ENCODE results near the gene NT5C1A.

Gene NT5C1A

DNA sequence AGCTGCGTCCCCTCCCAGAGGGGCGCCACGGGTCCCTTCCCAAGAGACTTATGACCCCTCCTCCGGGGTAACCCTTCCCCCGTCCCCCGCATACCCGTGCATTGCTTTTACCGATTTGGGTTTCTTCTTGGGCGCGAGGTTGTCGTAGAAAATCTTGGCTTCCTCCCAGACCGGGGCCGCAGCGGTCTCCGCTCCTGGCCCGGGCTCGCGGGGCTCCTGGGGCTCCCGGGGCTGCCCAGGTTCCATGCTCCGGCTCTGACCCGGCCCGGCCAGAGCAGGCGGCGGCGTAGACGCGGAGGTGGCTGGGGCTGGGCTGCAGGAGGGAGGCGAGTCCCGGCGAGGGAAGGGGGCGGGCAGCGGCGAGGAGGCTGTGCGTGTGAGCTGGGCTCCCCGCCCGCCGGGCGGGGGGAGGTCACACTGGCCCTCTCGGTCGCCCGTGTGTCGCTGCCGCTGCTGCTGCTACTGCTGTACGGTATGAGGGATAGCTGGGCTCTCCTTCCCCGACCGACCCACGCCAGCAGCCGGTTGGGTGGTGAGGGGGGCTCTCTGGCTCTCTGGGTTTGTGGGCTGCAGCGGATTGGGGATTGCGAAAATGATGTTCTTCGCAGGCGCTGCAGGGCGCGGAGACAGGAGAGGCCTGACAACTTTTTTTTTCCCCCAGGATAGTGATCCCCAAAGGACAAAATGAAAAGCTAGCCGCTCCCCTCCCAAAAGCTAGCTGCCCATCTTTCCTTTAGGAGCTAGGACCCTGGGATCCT, at the start of gene NT5C1A:
NT5C1A (minus strand) TSS at position 315 of the 758 bp plus-strand sequence; CDS start at position 246, 69 bp downstream.
- Histone ChIP-seq H3K4me3 (ENCODE audit: low read depth, low read length) (peak within 1 kb of the TSS; percentile 47), H3K27ac (ENCODE audit: low read depth, low read length) (no peak within 1 kb of the TSS)

DNA sequence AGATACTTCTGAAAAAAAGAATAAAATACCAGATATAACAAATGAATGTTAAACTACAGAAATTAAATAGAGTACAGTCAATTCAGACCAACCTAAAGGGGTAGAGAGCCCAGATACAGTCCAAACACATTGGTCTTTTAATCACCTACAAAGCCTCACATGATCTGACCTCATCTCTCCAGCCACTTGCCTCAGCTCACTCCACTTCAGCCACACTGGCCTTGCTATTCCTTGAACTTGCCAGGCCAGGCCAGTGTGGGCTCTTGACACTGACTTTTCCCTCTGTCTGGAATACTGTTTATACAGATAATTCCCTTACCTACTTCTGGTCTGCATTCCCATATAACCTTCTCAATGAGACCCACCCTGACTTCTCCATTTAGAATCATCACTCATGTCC, 49.8 kb upstream of the NT5C1A start:
- Histone ChIP-seq H3K9ac (ENCODE audit: low read depth, low read length) (no peak overlapping the region), H3K4me3 (ENCODE audit: low read depth, low read length) (no peak overlapping the region), H3K27me3 (ENCODE audit: control insufficient read depth, insufficient read depth, low read length) (peaks cover 96% of the 10 kb centered on the region), H3K36me3 (ENCODE audit: control insufficient read depth, insufficient read depth, low read length) (no peaks in the 10 kb centered on the region), H3K27ac (ENCODE audit: low read depth, low read length) (no peak overlapping the region), H3K9me3 (ENCODE audit: control insufficient read depth, insufficient read depth, low read length) (no peaks in the 10 kb centered on the region), H3K4me1 (ENCODE audit: control insufficient read depth, insufficient read depth, low read length) (no peaks in the 10 kb centered on the region)

More for the DNA sequence above, at the start of gene NT5C1A:
- Histone ChIP-seq H3K36me3 (ENCODE audit: control insufficient read depth, insufficient read depth, low read length) (no peaks in the 10 kb centered on the region), H3K9me3 (ENCODE audit: control insufficient read depth, insufficient read depth, low read length) (no peaks in the 10 kb centered on the region), H3K27me3 (ENCODE audit: control insufficient read depth, insufficient read depth, low read length) (peaks cover 98% of the 10 kb centered on the region), H3K9ac (ENCODE audit: low read depth, low read length) (no peak within 1 kb of the TSS), H3K4me1 (ENCODE audit: control insufficient read depth, insufficient read depth, low read length) (no peaks in the 10 kb centered on the region)

DNA sequence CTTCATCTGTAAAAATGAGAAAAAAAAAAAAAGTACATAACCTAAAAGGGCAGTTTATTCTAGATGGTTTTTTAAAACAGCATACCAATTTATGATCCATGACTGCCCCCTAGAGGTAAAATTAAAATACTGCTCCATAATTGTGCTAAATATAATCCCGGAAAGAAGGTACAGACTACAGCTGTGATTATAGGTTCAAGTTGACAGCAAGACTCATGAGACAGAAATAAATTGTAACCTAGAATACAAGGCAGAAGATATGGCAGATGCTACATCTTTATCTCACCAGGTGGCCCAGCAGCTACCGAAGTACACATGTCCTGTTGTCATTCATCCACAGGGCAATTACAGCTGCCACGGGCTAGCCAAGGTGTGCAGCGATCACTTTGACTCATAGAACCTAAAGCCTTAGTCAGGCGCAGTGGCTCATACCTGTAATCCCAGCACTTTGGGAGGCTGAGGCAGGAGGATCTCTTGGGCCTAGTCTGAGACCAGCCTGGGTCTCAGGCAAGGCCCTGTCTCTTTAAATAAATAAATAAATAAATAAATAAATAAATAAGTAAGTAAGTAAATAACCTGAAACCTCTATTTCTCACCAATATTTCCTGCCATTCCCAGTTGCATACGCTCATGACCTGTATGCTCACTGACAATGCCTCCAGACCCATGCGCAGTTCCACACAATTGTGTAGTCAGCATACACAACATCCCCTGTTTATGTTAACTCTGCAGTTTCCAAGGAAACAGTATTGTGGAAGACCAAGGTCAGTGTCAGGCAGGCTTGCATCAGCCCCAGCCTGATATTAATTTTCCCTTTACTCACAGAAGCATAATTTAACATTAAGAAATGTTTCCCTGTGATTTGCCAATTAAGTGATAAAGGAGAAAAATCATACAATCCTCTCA, 48.4 kb upstream of the NT5C1A start:
- no peak overlapping the region for H3K9ac ChIP-seq (ENCODE audit: low read depth, low read length)
- peaks cover 96% of the 10 kb centered on the region for H3K27me3 ChIP-seq (ENCODE audit: control insufficient read depth, insufficient read depth, low read length)
- no peaks in the 10 kb centered on the region for H3K4me1 ChIP-seq (ENCODE audit: control insufficient read depth, insufficient read depth, low read length)
- no peaks in the 10 kb centered on the region for H3K36me3 ChIP-seq (ENCODE audit: control insufficient read depth, insufficient read depth, low read length)
- H3K9me3 ChIP-seq (ENCODE audit: control insufficient read depth, insufficient read depth, low read length): no peaks in the 10 kb centered on the region
- no peak overlapping the region for H3K4me3 ChIP-seq (ENCODE audit: low read depth, low read length)
- no peak overlapping the region for H3K27ac ChIP-seq (ENCODE audit: low read depth, low read length)

DNA sequence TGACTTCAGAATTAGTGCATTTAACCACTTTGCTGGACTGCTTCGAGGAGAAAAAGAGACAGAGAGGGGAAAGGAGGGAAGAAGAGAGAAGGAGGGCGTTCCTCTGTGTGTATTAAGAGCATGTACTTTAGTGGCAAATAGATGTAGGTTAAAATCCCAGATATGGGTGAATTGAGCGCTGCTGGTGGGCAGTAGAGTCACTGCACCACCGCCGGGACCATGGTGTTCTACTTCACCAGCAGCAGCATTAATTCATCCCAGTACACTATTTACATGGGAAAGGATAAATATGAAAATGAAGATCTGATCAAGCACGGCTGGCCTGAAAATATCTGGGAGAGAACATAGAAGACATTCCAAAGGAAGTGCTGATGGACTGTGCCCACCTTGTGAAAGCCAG, 45.9 kb upstream of the NT5C1A start:
- no peaks in the 10 kb centered on the region for H3K36me3 ChIP-seq (ENCODE audit: control insufficient read depth, insufficient read depth, low read length)
- H3K4me3 ChIP-seq (ENCODE audit: low read depth, low read length): no peak overlapping the region
- H3K9me3 ChIP-seq (ENCODE audit: control insufficient read depth, insufficient read depth, low read length): no peaks in the 10 kb centered on the region
- H3K9ac ChIP-seq (ENCODE audit: low read depth, low read length): no peak overlapping the region
- no peak overlapping the region for H3K27ac ChIP-seq (ENCODE audit: low read depth, low read length)
- H3K27me3 ChIP-seq (ENCODE audit: control insufficient read depth, insufficient read depth, low read length): peaks cover 98% of the 10 kb centered on the region
- H3K4me1 ChIP-seq (ENCODE audit: control insufficient read depth, insufficient read depth, low read length): no peaks in the 10 kb centered on the region

DNA sequence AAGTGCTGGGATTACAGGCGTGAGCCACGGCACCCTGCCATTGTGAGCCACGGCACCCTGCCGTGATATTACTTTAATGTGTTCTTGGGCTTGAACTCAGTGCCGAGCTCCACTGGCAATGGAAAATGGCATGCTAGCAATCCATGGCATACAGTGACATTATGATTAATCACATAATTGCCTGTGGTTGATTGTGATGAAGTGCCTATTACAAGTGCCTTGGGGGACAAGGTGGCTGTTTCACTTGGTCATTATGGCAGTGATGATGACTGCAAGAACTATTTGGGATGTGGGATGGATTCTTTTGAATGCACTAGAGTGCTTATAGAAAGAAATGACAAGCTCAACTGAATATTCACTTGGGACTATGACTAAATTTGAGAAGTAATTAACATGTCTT, 41.6 kb upstream of the NT5C1A start:
- peaks cover 100% of the 10 kb centered on the region for H3K27me3 ChIP-seq (ENCODE audit: control insufficient read depth, insufficient read depth, low read length)
- no peaks in the 10 kb centered on the region for H3K9me3 ChIP-seq (ENCODE audit: control insufficient read depth, insufficient read depth, low read length)
- H3K4me3 ChIP-seq (ENCODE audit: low read depth, low read length): no peak overlapping the region
- no peak overlapping the region for H3K9ac ChIP-seq (ENCODE audit: low read depth, low read length)
- no peaks in the 10 kb centered on the region for H3K36me3 ChIP-seq (ENCODE audit: control insufficient read depth, insufficient read depth, low read length)
- no peak overlapping the region for H3K27ac ChIP-seq (ENCODE audit: low read depth, low read length)
- H3K4me1 ChIP-seq (ENCODE audit: control insufficient read depth, insufficient read depth, low read length): peaks cover 14% of the 10 kb centered on the region

DNA sequence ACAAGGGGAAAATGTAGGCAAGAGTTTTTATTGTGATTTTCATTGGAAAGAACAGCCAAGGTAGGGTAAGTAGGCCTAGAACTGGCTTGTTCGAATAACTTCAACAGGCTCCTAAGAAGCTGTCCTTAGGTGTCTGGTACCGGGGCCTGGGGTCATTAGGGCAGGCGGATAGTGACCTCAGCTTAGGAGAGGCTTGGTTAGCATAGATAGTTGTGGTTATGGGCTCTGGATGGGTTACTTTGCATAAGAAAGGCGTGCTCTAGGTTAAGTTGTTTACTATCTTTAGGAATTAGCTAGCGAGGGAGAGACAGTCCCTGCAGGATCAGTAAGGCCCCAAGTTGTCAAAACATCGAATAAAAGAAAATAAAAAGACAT, 40.0 kb upstream of the NT5C1A start:
- peaks cover 100% of the 10 kb centered on the region for H3K27me3 ChIP-seq (ENCODE audit: control insufficient read depth, insufficient read depth, low read length)
- H3K4me1 ChIP-seq (ENCODE audit: control insufficient read depth, insufficient read depth, low read length): peaks cover 14% of the 10 kb centered on the region
- no peaks in the 10 kb centered on the region for H3K9me3 ChIP-seq (ENCODE audit: control insufficient read depth, insufficient read depth, low read length)
- no peak overlapping the region for H3K9ac ChIP-seq (ENCODE audit: low read depth, low read length)
- H3K4me3 ChIP-seq (ENCODE audit: low read depth, low read length): no peak overlapping the region
- H3K36me3 ChIP-seq (ENCODE audit: control insufficient read depth, insufficient read depth, low read length): no peaks in the 10 kb centered on the region
- H3K27ac ChIP-seq (ENCODE audit: low read depth, low read length): no peak overlapping the region

- H3K27ac ChIP-seq (ENCODE audit: low read depth, low read length): no peak overlapping the region
- H3K9ac ChIP-seq (ENCODE audit: low read depth, low read length): no peak overlapping the region
- H3K27me3 ChIP-seq (ENCODE audit: control insufficient read depth, insufficient read depth, low read length): peaks cover 100% of the 10 kb centered on the region
- peaks cover 14% of the 10 kb centered on the region for H3K4me1 ChIP-seq (ENCODE audit: control insufficient read depth, insufficient read depth, low read length)
- no peaks in the 10 kb centered on the region for H3K36me3 ChIP-seq (ENCODE audit: control insufficient read depth, insufficient read depth, low read length)
- H3K9me3 ChIP-seq (ENCODE audit: control insufficient read depth, insufficient read depth, low read length): no peaks in the 10 kb centered on the region
- no peak overlapping the region for H3K4me3 ChIP-seq (ENCODE audit: low read depth, low read length)
Observed at GRCh38 chr1:39711104-39711965, 39.4 kb upstream of the NT5C1A start.

- Histone ChIP-seq H3K36me3 (ENCODE audit: control insufficient read depth, insufficient read depth, low read length) (no peaks in the 10 kb centered on the region), H3K27me3 (ENCODE audit: control insufficient read depth, insufficient read depth, low read length) (peaks cover 100% of the 10 kb centered on the region), H3K9ac (ENCODE audit: low read depth, low read length) (no peak overlapping the region), H3K27ac (ENCODE audit: low read depth, low read length) (no peak overlapping the region), H3K4me3 (ENCODE audit: low read depth, low read length) (no peak overlapping the region), H3K9me3 (ENCODE audit: control insufficient read depth, insufficient read depth, low read length) (no peaks in the 10 kb centered on the region), H3K4me1 (ENCODE audit: control insufficient read depth, insufficient read depth, low read length) (peaks cover 14% of the 10 kb centered on the region)
Observed at GRCh38 chr1:39707506-39707905, 35.6 kb upstream of the NT5C1A start.

DNA sequence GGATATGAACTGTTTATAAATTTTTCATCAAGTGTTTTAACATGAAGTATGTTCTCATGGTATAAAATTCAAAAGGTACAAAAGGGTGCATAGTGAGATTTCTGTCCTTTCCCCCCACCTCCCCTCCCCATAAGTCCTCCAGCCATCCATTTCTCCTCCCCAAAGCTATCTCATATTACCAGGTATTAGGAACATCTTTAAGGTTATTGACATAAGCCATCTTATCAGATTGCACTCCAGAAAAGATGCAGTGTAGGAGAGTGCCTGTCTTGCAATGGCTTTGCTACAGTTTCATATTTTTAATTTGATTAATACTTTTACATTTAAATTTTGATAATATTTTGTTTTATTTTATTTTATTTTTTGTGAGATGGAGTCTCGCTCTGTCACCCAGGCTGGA, 32.9 kb upstream of the NT5C1A start:
- Histone ChIP-seq H3K9me3 (ENCODE audit: control insufficient read depth, insufficient read depth, low read length) (no peaks in the 10 kb centered on the region), H3K4me3 (ENCODE audit: low read depth, low read length) (no peak overlapping the region), H3K36me3 (ENCODE audit: control insufficient read depth, insufficient read depth, low read length) (no peaks in the 10 kb centered on the region), H3K27ac (ENCODE audit: low read depth, low read length) (no peak overlapping the region), H3K27me3 (ENCODE audit: control insufficient read depth, insufficient read depth, low read length) (peaks cover 100% of the 10 kb centered on the region), H3K9ac (ENCODE audit: low read depth, low read length) (no peak overlapping the region), H3K4me1 (ENCODE audit: control insufficient read depth, insufficient read depth, low read length) (peaks cover 16% of the 10 kb centered on the region)

- Histone ChIP-seq H3K27ac (ENCODE audit: low read depth, low read length) (no peak overlapping the region), H3K36me3 (ENCODE audit: control insufficient read depth, insufficient read depth, low read length) (no peaks in the 10 kb centered on the region), H3K27me3 (ENCODE audit: control insufficient read depth, insufficient read depth, low read length) (peaks cover 100% of the 10 kb centered on the region), H3K4me3 (ENCODE audit: low read depth, low read length) (peak overlapping the region; percentile 45; the same call in 1 of the 2 replicates), H3K9me3 (ENCODE audit: control insufficient read depth, insufficient read depth, low read length) (no peaks in the 10 kb centered on the region), H3K4me1 (ENCODE audit: control insufficient read depth, insufficient read depth, low read length) (peaks cover 16% of the 10 kb centered on the region), H3K9ac (ENCODE audit: low read depth, low read length) (peak overlapping the region; percentile 20; the same call in 1 of the 2 replicates)
Observed at GRCh38 chr1:39701049-39701439, 29.1 kb upstream of the NT5C1A start.

Data from HUES48 (cell line).